ENCODE data around the gene KCTD4.

Gene KCTD4

GRCh38 chr13:45178349-45179162 lies 22.3 kb downstream of the KCTD4 start:
- DNase-seq (ENCODE audit: low spot score) = no peak

GRCh38 chr13:45174478-45174877 lies 26.4 kb downstream of the KCTD4 start:
- no peak for DNase-seq (ENCODE audit: low spot score)

GRCh38 chr13:45168555-45168930 lies 32.3 kb downstream of the KCTD4 start:
- DNase-seq (ENCODE audit: low spot score) = no peak

- DNase-seq (ENCODE audit: low spot score) = no peak
These were observed 33.0 kb downstream of the KCTD4 start for GRCh38 chr13:45167611-45168554.

DNA sequence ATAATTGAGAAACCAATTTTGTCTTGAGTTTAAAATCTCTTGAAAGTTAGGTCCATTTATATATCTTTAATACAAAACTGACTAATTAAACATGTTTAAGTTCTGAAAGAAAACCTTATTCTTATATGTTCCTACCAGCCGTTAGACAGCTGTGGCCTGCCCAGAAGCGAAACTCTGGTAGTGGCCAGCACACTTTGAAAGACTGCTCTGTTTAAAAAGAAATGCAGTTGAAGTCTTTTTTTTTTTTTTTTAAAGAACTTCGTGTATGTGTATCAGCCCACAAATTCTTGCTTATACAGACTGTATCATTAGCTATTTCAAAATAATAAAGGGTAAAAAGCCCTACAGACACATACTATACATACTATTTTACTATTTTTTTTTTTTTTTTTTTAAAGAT lies 34.0 kb downstream of the KCTD4 start:
- no peak for DNase-seq (ENCODE audit: low spot score)

- DNase-seq (ENCODE audit: low spot score) = peak; percentile 78
These were observed 38.0 kb downstream of the KCTD4 start for GRCh38 chr13:45162821-45163220.

DNA sequence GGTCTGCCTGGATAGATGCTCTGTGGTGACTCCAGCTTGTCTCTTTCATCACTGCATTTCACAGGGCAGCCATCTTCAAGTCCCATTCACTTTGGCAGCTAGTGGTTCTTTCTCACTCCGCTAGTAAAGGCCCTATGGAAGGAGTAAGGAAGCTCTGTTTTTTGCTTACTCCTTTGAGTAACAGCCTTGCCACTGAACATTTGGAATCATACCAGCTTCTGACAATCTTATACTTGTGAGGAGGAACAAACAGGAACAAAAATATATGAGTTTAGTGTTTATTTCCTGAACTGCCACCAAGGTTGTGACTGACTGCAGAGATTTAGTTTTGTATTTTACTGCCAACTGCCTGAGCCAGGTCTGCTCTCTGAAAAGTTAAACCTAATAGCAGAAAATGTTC lies 38.7 kb downstream of the KCTD4 start:
- peak; percentile 14 for DNase-seq (ENCODE audit: low spot score)

- DNase-seq (ENCODE audit: low spot score) = no peak
These were observed 44.1 kb downstream of the KCTD4 start for GRCh38 chr13:45156565-45157361.

- DNase-seq (ENCODE audit: low spot score) = no peak
These were observed 50.9 kb downstream of the KCTD4 start for GRCh38 chr13:45149964-45150363.

DNA sequence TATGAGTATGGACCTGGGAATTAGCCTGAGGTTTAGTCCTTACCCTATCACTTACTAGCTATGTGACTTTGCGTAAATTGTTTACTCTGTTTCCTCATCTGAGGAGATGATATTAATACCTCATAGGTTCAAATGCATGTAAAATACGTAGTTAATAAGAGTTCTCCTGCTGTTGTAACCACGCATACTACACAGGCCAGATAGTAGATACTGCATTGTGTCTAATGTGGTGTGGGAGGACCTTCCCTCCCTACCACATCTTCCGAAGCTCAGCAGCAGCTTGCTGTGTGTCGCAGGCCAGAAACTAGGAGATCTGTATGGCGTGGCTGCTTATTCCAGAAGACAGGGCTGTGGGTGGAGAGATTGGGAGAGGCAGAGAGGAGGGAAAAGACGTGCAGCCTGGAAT lies 57.5 kb downstream of the KCTD4 start:
- DNase-seq (ENCODE audit: low spot score) = no peak

All from GM03348 (cell line).